ENCODE measurements around the gene THNSL1.
A peak's percentile ranks its signal among the peaks of the same experiment; 100 is the strongest.

The THNSL1 gene

GRCh38 chr10:24984906-24985305 lies 31.5 kb upstream of the THNSL1 start:
- H3K4me1 ChIP-seq (ENCODE audit: low read length), result peaks cover 7% of the 10 kb centered on the region
- no peak for TF ChIP-seq EZH2phosphoT487 (IDR thresholded peaks at IDR 0.05; ENCODE audit: low read depth)
- no peak for TF ChIP-seq CTCF (IDR thresholded peaks at IDR 0.05; ENCODE audit: low read depth, low read length)
- no peak overlapping the region for H3K4me2 ChIP-seq (ENCODE audit: low read length)

GRCh38 chr10:24988831-24989640 lies 27.4 kb upstream of the THNSL1 start:
- no peak overlapping the region for H2AFZ ChIP-seq (ENCODE audit: low read depth, low read length)
- H3K4me1 ChIP-seq (ENCODE audit: low read length), result no peaks in the 10 kb centered on the region
- no peaks in the 10 kb centered on the region for H3K27me3 ChIP-seq (ENCODE audit: low read depth, low read length)
- no peaks in the 10 kb centered on the region for H3K79me2 ChIP-seq (ENCODE audit: low read length)
- no peaks in the 10 kb centered on the region for H3K9me3 ChIP-seq (ENCODE audit: insufficient read depth, low read length)
- H4K20me1 ChIP-seq (ENCODE audit: insufficient read depth, low read length), result no peaks in the 10 kb centered on the region
- H3K27ac ChIP-seq (ENCODE audit: low read length), result no peak overlapping the region
- H3K4me2 ChIP-seq (ENCODE audit: low read length), result no peak overlapping the region
- TF ChIP-seq EZH2phosphoT487 (IDR thresholded peaks at IDR 0.05; ENCODE audit: low read depth) (no peak), CTCF (IDR thresholded peaks at IDR 0.05; ENCODE audit: low read depth, low read length) (no peak)
- H3K4me3 ChIP-seq (ENCODE audit: low read length), result no peak overlapping the region
- H3K36me3 ChIP-seq (replicated peaks; ENCODE audit: low read depth, low read length), result no peaks in the 10 kb centered on the region
- H3K9ac ChIP-seq (ENCODE audit: low read length), result no peak overlapping the region

More at GRCh38 chr10:24984906-24985305, 31.5 kb upstream of the THNSL1 start:
- Histone ChIP-seq H3K79me2 (ENCODE audit: low read length) (no peaks in the 10 kb centered on the region), H3K27me3 (ENCODE audit: low read depth, low read length) (no peaks in the 10 kb centered on the region), H3K27ac (ENCODE audit: low read length) (no peak overlapping the region), H2AFZ (ENCODE audit: low read depth, low read length) (no peak overlapping the region), H4K20me1 (ENCODE audit: insufficient read depth, low read length) (no peaks in the 10 kb centered on the region), H3K4me3 (ENCODE audit: low read length) (no peak overlapping the region), H3K9ac (ENCODE audit: low read length) (no peak overlapping the region), H3K36me3 (replicated peaks; ENCODE audit: low read depth, low read length) (no peaks in the 10 kb centered on the region), H3K9me3 (ENCODE audit: insufficient read depth, low read length) (no peaks in the 10 kb centered on the region)

- Histone ChIP-seq H3K9ac (ENCODE audit: low read length) (no peak overlapping the region), H3K79me2 (ENCODE audit: low read length) (no peaks in the 10 kb centered on the region), H3K4me1 (ENCODE audit: low read length) (no peaks in the 10 kb centered on the region), H3K4me2 (ENCODE audit: low read length) (no peak overlapping the region), H3K27ac (ENCODE audit: low read length) (no peak overlapping the region), H3K36me3 (replicated peaks; ENCODE audit: low read depth, low read length) (no peaks in the 10 kb centered on the region), H4K20me1 (ENCODE audit: insufficient read depth, low read length) (no peaks in the 10 kb centered on the region), H3K9me3 (ENCODE audit: insufficient read depth, low read length) (no peaks in the 10 kb centered on the region), H3K27me3 (ENCODE audit: low read depth, low read length) (no peaks in the 10 kb centered on the region), H2AFZ (ENCODE audit: low read depth, low read length) (no peak overlapping the region), H3K4me3 (ENCODE audit: low read length) (no peak overlapping the region)
- TF ChIP-seq EZH2phosphoT487 (IDR thresholded peaks at IDR 0.05; ENCODE audit: low read depth) (no peak), CTCF (IDR thresholded peaks at IDR 0.05; ENCODE audit: low read depth, low read length) (peak; percentile 13; the same call in 1 of the 2 replicates)
These were observed 26.5 kb upstream of the THNSL1 start for GRCh38 chr10:24989867-24990266.

GRCh38 chr10:24991298-24991697 lies 25.1 kb upstream of the THNSL1 start:
- H3K4me1 ChIP-seq (ENCODE audit: low read length), result no peaks in the 10 kb centered on the region
- H3K9me3 ChIP-seq (ENCODE audit: insufficient read depth, low read length), result no peaks in the 10 kb centered on the region
- H3K27ac ChIP-seq (ENCODE audit: low read length), result no peak overlapping the region
- no peak overlapping the region for H3K4me3 ChIP-seq (ENCODE audit: low read length)
- no peak overlapping the region for H2AFZ ChIP-seq (ENCODE audit: low read depth, low read length)
- H3K4me2 ChIP-seq (ENCODE audit: low read length), result no peak overlapping the region
- H3K36me3 ChIP-seq (replicated peaks; ENCODE audit: low read depth, low read length), result no peaks in the 10 kb centered on the region
- no peak for TF ChIP-seq CTCF (IDR thresholded peaks at IDR 0.05; ENCODE audit: low read depth, low read length)
- no peak for TF ChIP-seq EZH2phosphoT487 (IDR thresholded peaks at IDR 0.05; ENCODE audit: low read depth)
- H3K9ac ChIP-seq (ENCODE audit: low read length), result no peak overlapping the region
- no peaks in the 10 kb centered on the region for H3K27me3 ChIP-seq (ENCODE audit: low read depth, low read length)
- no peaks in the 10 kb centered on the region for H4K20me1 ChIP-seq (ENCODE audit: insufficient read depth, low read length)
- no peaks in the 10 kb centered on the region for H3K79me2 ChIP-seq (ENCODE audit: low read length)

All from OCI-LY3 (cell line).